GM21381 (cell line): ENCODE data around the gene ADAP1.
"Not testable (repeated sequence)": the region's sequence is repeated elsewhere in the genome, so short reads cannot be mapped to it uniquely, and the experiment has no call there.

Experiments
- ATAC-seq: cut with Tn5 transposase; IDR thresholded peaks from one replicate; pipeline ENCODE4 v1.9.1; 2021; ENCODE audit warnings: mild to moderate bottlenecking, moderate library complexity; ENCODE audit not compliant: unreplicated experiment

ADAP1 gene

GRCh38 chr7:975702-976473 is 21.4 kb upstream of the ADAP1 start:
- no peak for ATAC-seq

- ATAC-seq: peak; percentile 72
Measured at GRCh38 chr7:974820-975681, 20.6 kb upstream of the ADAP1 start, which contains the start of gene COX19. Gene COX19 (minus strand): TSS chr7:975549. CDS start chr7:975509, 40 bp downstream.

GRCh38 chr7:974172-974571 is 19.7 kb upstream of the ADAP1 start:
- no peak for ATAC-seq

GRCh38 chr7:973312-973711 is 18.8 kb upstream of the ADAP1 start:
- no peak for ATAC-seq

GRCh38 chr7:972676-973309 is 18.3 kb upstream of the ADAP1 start:
- no peak for ATAC-seq

GRCh38 chr7:972110-972509 is 17.6 kb upstream of the ADAP1 start:
- ATAC-seq: no peak

GRCh38 chr7:970744-971143 is 16.3 kb upstream of the ADAP1 start:
- no peak for ATAC-seq

GRCh38 chr7:969403-969802 is 14.9 kb upstream of the ADAP1 start:
- no peak for ATAC-seq

- no peak for ATAC-seq
Measured at GRCh38 chr7:968205-969105, 14.0 kb upstream of the ADAP1 start.

GRCh38 chr7:967361-968082 is 13.0 kb upstream of the ADAP1 start:
- ATAC-seq: no peak

GRCh38 chr7:966291-967069 is 12.0 kb upstream of the ADAP1 start:
- ATAC-seq: no peak

- no peak for ATAC-seq
Measured at GRCh38 chr7:964401-965231, 10.1 kb upstream of the ADAP1 start.

GRCh38 chr7:963236-964078 is 9.0 kb upstream of the ADAP1 start:
- no peak for ATAC-seq

GRCh38 chr7:962401-963081 is 8.1 kb upstream of the ADAP1 start:
- no peak for ATAC-seq

GRCh38 chr7:961546-962400 is 7.3 kb upstream of the ADAP1 start:
- ATAC-seq: no peak

GRCh38 chr7:960972-961371 is 6.5 kb upstream of the ADAP1 start:
- ATAC-seq: not testable (repeated sequence)
